Hematopoietic multipotent progenitor cell (in vitro differentiated cells): ENCODE data around the gene MYCN. TPM values are rescaled to one million over a fixed set of nuclear protein-coding genes. Genes with fewer than 3 reads are reported as not detected.

Experiments used
- DNase-seq, 3 donors: peaks; one replicate each; pipeline ENCODE4 v3.0.0-alpha.2; 2011 to 2015; ENCODE audit warnings: low read depth in 2 of 3, low spot score in 2 of 3
- small RNA-seq: library from RNA; depleted of rRNA; stranded (forward); fragments of <200 nt; gene quantifications from one replicate; pipeline ENCODE3, GENCODE V24; 2012
- total RNA-seq: library from RNA; depleted of rRNA; stranded (reverse); fragments of >200 nt; gene quantifications from one replicate; pipeline ENCODE4 v1.2.3, GENCODE V29; 2012

Gene MYCN
- total RNA-seq, 1 donor: 94.3 TPM

- DNase-seq: no peak
Measured at GRCh38 chr2:15992457-15993231, 52.3 kb downstream of the MYCN start.

GRCh38 chr2:15993232-15993610, 52.9 kb downstream of the MYCN start:
- DNase-seq: no peak

- DNase-seq: no peak
Measured at GRCh38 chr2:15993666-15994065, 53.3 kb downstream of the MYCN start.

DNA sequence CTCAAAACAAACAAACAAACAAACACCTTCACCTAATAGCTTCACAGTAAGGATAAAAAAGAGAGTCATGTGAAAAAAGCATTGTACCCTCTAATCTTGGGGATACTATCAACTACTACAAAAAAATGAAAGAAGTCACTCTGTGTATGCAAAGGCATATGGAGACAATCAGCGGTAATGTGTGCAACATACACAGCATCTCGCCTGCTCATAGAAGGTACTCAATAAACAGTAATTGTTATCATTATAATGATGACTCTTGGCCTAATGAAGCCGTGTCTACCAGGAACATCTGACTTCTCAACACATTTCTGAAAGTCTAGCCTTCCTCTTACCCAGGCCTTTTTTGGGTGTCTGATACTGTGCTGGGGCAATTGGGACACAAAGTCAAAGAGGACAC, 55.3 kb downstream of the MYCN start:
- no peak for DNase-seq

Small RNA genes lying within 50 kb of the gene (small RNA-seq; reads per million reads assigned to genes)
- not detected for gene RF01210
- gene RN7SL104P: not detected
